Gastroesophageal sphincter (tissue), 4 donors: ENCODE results near the gene LIMA1. TPM values are rescaled to one million over a fixed set of nuclear protein-coding genes. Genes with fewer than 3 reads are reported as not detected.

Experiments
- ATAC-seq: fragments of 150-250 bp; one replicate; pipeline ENCODE4 v1.9.1; 2016; ENCODE audit warnings: mild to moderate bottlenecking, moderate library complexity
- H3K27ac ChIP-seq, 4 donors: fragments of 200-600 bp; sonication (generic) in 3 of 4; 1 replicate in 3 of 4; 2 replicates in 1 of 4; pipeline ENCODE4 v1.5.1; 2016 to 2019
- H3K27me3 ChIP-seq: fragments of 200-600 bp; sonication (generic); one replicate; pipeline ENCODE4 v1.5.1; 2019
- H3K36me3 ChIP-seq, 2 donors: fragments of 200-600 bp; sonication (generic); one replicate each; pipeline ENCODE4 v1.5.1; 2019; ENCODE audit warnings: control low read depth in 1 of 2
- H3K4me1 ChIP-seq, 3 donors: fragments of 200-600 bp; sonication (generic); 1 replicate in 2 of 3; 2 replicates in 1 of 3; pipeline ENCODE4 v1.5.1; 2016 to 2019; ENCODE audit warnings: control low read depth in 2 of 3
- H3K4me3 ChIP-seq, 2 donors: fragments of 200-600 bp; sonication (generic); one replicate each; pipeline ENCODE4 v1.5.1; 2019; ENCODE audit warnings: mild to moderate bottlenecking in 1 of 2, moderate library complexity in 1 of 2
- H3K9me3 ChIP-seq, 3 donors: fragments of 200-600 bp; sonication (generic); one replicate each; pipeline ENCODE4 v1.5.1; 2017 to 2019; ENCODE audit warnings: control low read depth in 2 of 3
- CTCF ChIP-seq, 4 experiments: fragments of 200-600 bp in 2 of 4; fragments of 450-650 bp in 2 of 4; sonication (generic) in 1 of 4; IDR thresholded peaks; one replicate each; pipeline ENCODE4 v1.5.1; 2017 to 2019; ENCODE audit warnings: antibody characterized with exemption in 4 of 4, mild to moderate bottlenecking in 2 of 4, moderate library complexity in 2 of 4
- EP300 ChIP-seq: sonication (generic); formaldehyde crosslinking; IDR thresholded peaks from one replicate; pipeline ENCODE4 v1.6.1; 2017; ENCODE audit warnings: antibody characterized with exemption, mild to moderate bottlenecking
- POLR2A ChIP-seq, 2 donors: fragments of 450-650 bp; IDR thresholded peaks; one replicate each; pipeline ENCODE4 v1.6.1; 2017; ENCODE audit warnings: antibody characterized with exemption in 2 of 2, mild to moderate bottlenecking in 2 of 2, moderate library complexity in 1 of 2
- POLR2AphosphoS5 ChIP-seq: sonication (generic); formaldehyde crosslinking; IDR thresholded peaks from one replicate; pipeline ENCODE4 v1.6.1; 2017; ENCODE audit warnings: antibody characterized with exemption
- WGBS, 2 donors: methylation state at CpG; one replicate each; pipeline ENCODE4 v1.1.5; 2018; ENCODE audit warnings: low coverage in 1 of 2; 5-methylcytosine and 5-hydroxymethylcytosine counted together
- total RNA-seq, 4 donors: library from RNA; depleted of rRNA; stranded (reverse); fragments of >200 nt; gene quantifications; one replicate each; pipeline ENCODE4 v1.1.0, GENCODE V29; 2016

The LIMA1 gene
- total RNA-seq, 4 donors from 2014 or later: 27.6 to 91.3 (median 64.6) TPM

- Histone ChIP-seq H3K27me3 (no peaks in the 10 kb centered on the region), H3K4me3 (no peak overlapping the region), H3K27ac (peak overlapping the region in 2 of 4 donors; percentile 25 to 62), H3K36me3 (peaks cover 0 to 34% of the 10 kb centered on the region in 2 donors), H3K4me1 (peaks cover 0 to 41% (median 23%) of the 10 kb centered on the region in 3 donors), H3K9me3 (no peaks in the 10 kb centered on the region)
- no peak for TF ChIP-seq POLR2A (IDR thresholded peaks at IDR 0.05)
- no peak for ATAC-seq
- WGBS, 2 donors: 40 to 69% methylated on average over 1 of the region's 1 CpG
Observed at GRCh38 chr12:50186681-50187080, 96.6 kb downstream of the LIMA1 start.

GRCh38 chr12:50185970-50186663 is 97.2 kb downstream of the LIMA1 start:
- H3K9me3 ChIP-seq: no peaks in the 10 kb centered on the region
- no peak overlapping the region for H3K4me3 ChIP-seq
- no peak for ATAC-seq
- WGBS, 2 donors: 71 to 88% methylated on average over 4 to 6 of the region's 6 CpGs
- H3K27ac ChIP-seq: peak overlapping the region in 2 of 4 donors; percentile 30 to 40
- H3K27me3 ChIP-seq: no peaks in the 10 kb centered on the region
- peaks cover 0 to 34% of the 10 kb centered on the region in 2 donors for H3K36me3 ChIP-seq
- H3K4me1 ChIP-seq: peaks cover 0 to 41% (median 23%) of the 10 kb centered on the region in 3 donors
- TF ChIP-seq EP300: no peak
- no peak for TF ChIP-seq CTCF (IDR thresholded peaks at IDR 0.05)

- TF ChIP-seq POLR2AphosphoS5 (no peak), EP300 (no peak), POLR2A (IDR thresholded peaks at IDR 0.05) (no peak), CTCF (IDR thresholded peaks at IDR 0.05) (no peak)
- Histone ChIP-seq H3K27me3 (no peaks in the 10 kb centered on the region), H3K4me1 (peaks cover 0 to 41% (median 23%) of the 10 kb centered on the region in 3 donors), H3K9me3 (no peaks in the 10 kb centered on the region), H3K27ac (peak overlapping the region in 3 of 4 donors; percentile 28 to 40 (median 30)), H3K4me3 (no peak overlapping the region), H3K36me3 (peaks cover 0 to 34% of the 10 kb centered on the region in 2 donors)
- no peak for ATAC-seq
- 58 to 90% methylated on average over 4 of the region's 4 CpGs for WGBS, 2 donors
Observed at GRCh38 chr12:50185301-50185895, 97.9 kb downstream of the LIMA1 start.

- ATAC-seq: no peak
- Histone ChIP-seq H3K27ac (no peak overlapping the region), H3K36me3 (peaks cover 0 to 36% of the 10 kb centered on the region in 2 donors), H3K27me3 (no peaks in the 10 kb centered on the region), H3K9me3 (no peaks in the 10 kb centered on the region), H3K4me3 (no peak overlapping the region), H3K4me1 (peaks cover 0 to 41% (median 23%) of the 10 kb centered on the region in 3 donors)
- TF ChIP-seq CTCF (IDR thresholded peaks at IDR 0.05) (no peak), EP300 (no peak), POLR2A (IDR thresholded peaks at IDR 0.05) (no peak), POLR2AphosphoS5 (no peak)
- WGBS, 2 donors: 90 to 95% methylated on average over 2 to 5 of the region's 5 CpGs
Observed at GRCh38 chr12:50184261-50184660, 99.1 kb downstream of the LIMA1 start.

GRCh38 chr12:50182461-50182860 is 100.9 kb downstream of the LIMA1 start:
- Histone ChIP-seq H3K36me3 (peaks cover 0 to 48% of the 10 kb centered on the region in 2 donors), H3K9me3 (no peaks in the 10 kb centered on the region), H3K27me3 (no peaks in the 10 kb centered on the region), H3K4me1 (peaks cover 0 to 25% (median 8%) of the 10 kb centered on the region in 3 donors), H3K27ac (peak overlapping the region in 1 of 4 donors; percentile 21), H3K4me3 (no peak overlapping the region)
- TF ChIP-seq POLR2AphosphoS5: no peak
- no peak for TF ChIP-seq POLR2A (IDR thresholded peaks at IDR 0.05)
- TF ChIP-seq CTCF (IDR thresholded peaks at IDR 0.05): no peak
- no peak for TF ChIP-seq EP300
- ATAC-seq: no peak
